Right lobe of liver (tissue), 4 donors: ENCODE results near the gene PARL.

Experiments
- CTCF ChIP-seq, 4 donors: fragments of 200-600 bp in 3 of 4; fragments of 450-650 bp in 1 of 4; IDR thresholded peaks; one replicate each; pipeline versions ENCODE4 v1.5.1 to v1.8.0; 2016 to 2022; ENCODE audit warnings: antibody characterized with exemption in 4 of 4, mild to moderate bottlenecking in 2 of 4
- POLR2A ChIP-seq: fragments of 450-650 bp; IDR thresholded peaks from one replicate; pipeline ENCODE4 v1.6.1; 2017; ENCODE audit warnings: antibody characterized with exemption, mild to moderate bottlenecking
- donor health status: DM: no; HTN: no; CAD: no.
- donor health status: DM: no; HTN: no; CAD: no.
- donor health status: DM: no; HTN: yes; CAD: no.

- no peak for TF ChIP-seq CTCF (IDR thresholded peaks at IDR 0.05)
- no peak for TF ChIP-seq POLR2A
These were observed 47.3 kb downstream of the PARL start for GRCh38 chr3:183837390-183837789.
